HepG2 (cell line): ENCODE data around the gene PCBP4. TPM values are rescaled to one million over a fixed set of nuclear protein-coding genes. Genes with fewer than 3 reads are reported as not detected.

Experiments
- ATAD3A ChIP-seq: sonication (generic); formaldehyde crosslinking; IDR thresholded peaks from 2 replicates; pipeline ENCODE4 v1.4.0; 2020; ENCODE audit warnings: missing genetic modification reagents
- BHLHE40 ChIP-seq: IDR thresholded peaks from 2 replicates; pipeline ENCODE4 v1.6.1; 2011; ENCODE audit warnings: low read length, improper control_type of control experiment
- ELF3 ChIP-seq: IDR thresholded peaks from 2 replicates; pipeline ENCODE4 v1.6.1; 2016; ENCODE audit warnings: missing genetic modification reagents, missing compliant biosample characterization
- ERF ChIP-seq: IDR thresholded peaks from 2 replicates; pipeline ENCODE4 v1.6.1; 2018; ENCODE audit warnings: missing biosample characterization, missing genetic modification reagents
- FOXO4 ChIP-seq: sonication (generic); formaldehyde crosslinking; conservative IDR thresholded peaks from 2 replicates; pipeline ENCODE4 v1.8.1; 2023; ENCODE audit warnings: missing genetic modification reagents
- GATAD2A ChIP-seq: IDR thresholded peaks from 2 replicates; pipeline ENCODE4 v1.6.1; 2016
- HIVEP1 ChIP-seq: sonication (generic); formaldehyde crosslinking; IDR thresholded peaks from 2 replicates; pipeline ENCODE4 v1.4.0; 2020; ENCODE audit warnings: mild to moderate bottlenecking, missing genetic modification reagents
- HNF4A ChIP-seq: sonication (generic); formaldehyde crosslinking; IDR thresholded peaks from 2 replicates; pipeline ENCODE4 v1.4.0; 2020; ENCODE audit warnings: missing genetic modification reagents
- MAZ ChIP-seq, 2 experiments: sonication (generic) in 1 of 2; formaldehyde crosslinking in 1 of 2; IDR thresholded peaks; 2 replicates each; pipeline versions ENCODE4 v1.5.0 to v1.6.1; 2012 to 2020; ENCODE audit warnings: low read depth in 2 of 2, mild to moderate bottlenecking in 2 of 2, borderline replicate concordance in 1 of 2, improper control_type of control experiment in 1 of 2, low read length in 1 of 2, missing genetic modification reagents in 1 of 2, moderate library complexity in 1 of 2
- MYNN ChIP-seq: sonication (generic); formaldehyde crosslinking; IDR thresholded peaks from 2 replicates; pipeline ENCODE4 v1.4.0; 2020; ENCODE audit warnings: mild to moderate bottlenecking, low read depth, missing genetic modification reagents
- MYPOP ChIP-seq: sonication (generic); formaldehyde crosslinking; IDR thresholded peaks from 2 replicates; pipeline ENCODE4 v1.8.1; 2023; ENCODE audit warnings: mild to moderate bottlenecking, moderate library complexity, missing genetic modification reagents
- NFE2L2 ChIP-seq: fragments of 150-350 bp; IDR thresholded peaks from 2 replicates; pipeline ENCODE4 v1.6.1; 2014; ENCODE audit warnings: low read length
- NFYC ChIP-seq: IDR thresholded peaks from 2 replicates; pipeline ENCODE4 v1.6.1; 2016; ENCODE audit warnings: missing genetic modification reagents, missing compliant biosample characterization
- PHF20 ChIP-seq: sonication (generic); formaldehyde crosslinking; IDR thresholded peaks from 2 replicates; pipeline ENCODE4 v1.5.0; 2020; ENCODE audit warnings: mild to moderate bottlenecking, missing genetic modification reagents
- PRDM4 ChIP-seq: sonication (generic); formaldehyde crosslinking; IDR thresholded peaks from 2 replicates; pipeline ENCODE4 v1.9.0; 2021; ENCODE audit warnings: missing genetic modification reagents, borderline replicate concordance
- SAFB2 ChIP-seq: sonication (generic); formaldehyde crosslinking; IDR thresholded peaks from 2 replicates; pipeline ENCODE4 v1.5.1; 2020; ENCODE audit warnings: missing genetic modification reagents, low read depth, mild to moderate bottlenecking, borderline replicate concordance
- TBP ChIP-seq: sonication (generic); formaldehyde crosslinking; IDR thresholded peaks from 2 replicates; pipeline ENCODE4 v1.5.0; 2020; ENCODE audit warnings: missing genetic modification reagents
- THAP11 ChIP-seq: IDR thresholded peaks from 2 replicates; pipeline ENCODE4 v1.6.1; 2016; ENCODE audit warnings: missing biosample characterization, missing genetic modification reagents
- ZBTB25 ChIP-seq: IDR thresholded peaks from 2 replicates; pipeline ENCODE4 v1.6.1; 2018; ENCODE audit warnings: missing genetic modification reagents
- ZNF18 ChIP-seq: sonication (generic); formaldehyde crosslinking; IDR thresholded peaks from 2 replicates; pipeline ENCODE4 v1.8.0; 2022; ENCODE audit warnings: mild to moderate bottlenecking, missing genetic modification reagents; ENCODE audit not compliant: insufficient replicate concordance
- ZNF703 ChIP-seq: sonication (generic); formaldehyde crosslinking; IDR thresholded peaks from 2 replicates; pipeline ENCODE4 v1.5.1; 2020; ENCODE audit warnings: missing genetic modification reagents, mild to moderate bottlenecking, moderate library complexity, borderline replicate concordance
- ZNF775 ChIP-seq: sonication (generic); formaldehyde crosslinking; IDR thresholded peaks from 2 replicates; pipeline ENCODE4 v1.4.0; 2020; ENCODE audit warnings: missing genetic modification reagents, mild to moderate bottlenecking, moderate library complexity, borderline replicate concordance
- ZNF790 ChIP-seq: sonication (generic); formaldehyde crosslinking; IDR thresholded peaks from 2 replicates; pipeline ENCODE4 v1.8.0; 2022; ENCODE audit warnings: missing genetic modification reagents, mild to moderate bottlenecking, borderline replicate concordance
- polyA plus RNA-seq, 8 experiments: library from polyadenylated mRNA; depleted of rRNA in 3 of 8; stranded (reverse) in 7 of 8; unstranded in 1 of 8; fragments of >200 nt; fragmentation: Illumina TruSeq in 4 of 8; extraction: Trizol in 4 of 8; gene quantifications; 2 replicates each; pipeline versions ENCODE4 v1.2.1 to v1.2.3, GENCODE V29; 2011 to 2016; ENCODE audit warnings: low read depth in 4 of 8, missing spikeins in 1 of 8, mixed read lengths in 1 of 8; ENCODE audit not compliant: insufficient read depth in 1 of 8
- total RNA-seq, 5 experiments: library from RNA; depleted of rRNA; stranded (reverse); fragments of >200 nt; fragmentation: Illumina TruSeq; extraction: Trizol; gene quantifications; 2 replicates each; pipeline ENCODE4 v1.2.3, GENCODE V29; 2016; ENCODE audit warnings: low read depth in 1 of 5

Gene PCBP4
- total and polyA plus RNA-seq, 2 of the 13 experiments (the other 11 are each of a cell fraction or from before 2014, with no cell fraction given), result 36.8 to 51.3 TPM

- TF ChIP-seq ZBTB25 (CRISPR knock-in tag) (0 out of 2 replicates have a peak, but pooled peaks have one; percentile 6), GATAD2A (CRISPR knock-in tag) (no peak), MAZ (IDR thresholded peaks at IDR 0.05; ENCODE audit: borderline replicate concordance, low read depth, low read length) (no peak), MAZ (CRISPR knock-in tag; IDR thresholded peaks at IDR 0.05; ENCODE audit: low read depth) (no peak), ZNF790 (CRISPR knock-in tag) (no peak), PHF20 (CRISPR knock-in tag) (no peak), ZNF18 (no peak), NFYC (CRISPR knock-in tag) (no peak), PRDM4 (CRISPR knock-in tag) (no peak), MYPOP (CRISPR knock-in tag) (no peak), ZNF703 (no peak), HIVEP1 (CRISPR knock-in tag) (no peak), BHLHE40 (no peak), HNF4A (CRISPR knock-in tag) (no peak), SAFB2 (CRISPR knock-in tag) (0 out of 2 replicates have a peak, but pooled peaks have one; percentile 30), ATAD3A (CRISPR knock-in tag) (no peak), MYNN (CRISPR knock-in tag) (no peak), FOXO4 (CRISPR knock-in tag) (no peak), NFE2L2 (no peak), ERF (CRISPR knock-in tag) (no peak; the same call in 1 of the 2 replicates), ZNF775 (no peak), TBP (CRISPR knock-in tag) (no peak), ELF3 (CRISPR knock-in tag) (no peak), THAP11 (no peak)
These were observed at the start of gene PCBP4 (continued) for GRCh38 chr3:51967384-51968169.
